ENCODE results near the gene CHCHD6. TPM values are rescaled to one million over a fixed set of nuclear protein-coding genes. Genes with fewer than 3 reads are reported as not detected.
A peak's percentile ranks its signal among the peaks of the same experiment; 100 is the strongest.

CHCHD6 gene, protein sequence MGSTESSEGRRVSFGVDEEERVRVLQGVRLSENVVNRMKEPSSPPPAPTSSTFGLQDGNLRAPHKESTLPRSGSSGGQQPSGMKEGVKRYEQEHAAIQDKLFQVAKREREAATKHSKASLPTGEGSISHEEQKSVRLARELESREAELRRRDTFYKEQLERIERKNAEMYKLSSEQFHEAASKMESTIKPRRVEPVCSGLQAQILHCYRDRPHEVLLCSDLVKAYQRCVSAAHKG
- total RNA-seq, result 10 to 100 TPM; 16.6 to 21.2 TPM

DNA sequence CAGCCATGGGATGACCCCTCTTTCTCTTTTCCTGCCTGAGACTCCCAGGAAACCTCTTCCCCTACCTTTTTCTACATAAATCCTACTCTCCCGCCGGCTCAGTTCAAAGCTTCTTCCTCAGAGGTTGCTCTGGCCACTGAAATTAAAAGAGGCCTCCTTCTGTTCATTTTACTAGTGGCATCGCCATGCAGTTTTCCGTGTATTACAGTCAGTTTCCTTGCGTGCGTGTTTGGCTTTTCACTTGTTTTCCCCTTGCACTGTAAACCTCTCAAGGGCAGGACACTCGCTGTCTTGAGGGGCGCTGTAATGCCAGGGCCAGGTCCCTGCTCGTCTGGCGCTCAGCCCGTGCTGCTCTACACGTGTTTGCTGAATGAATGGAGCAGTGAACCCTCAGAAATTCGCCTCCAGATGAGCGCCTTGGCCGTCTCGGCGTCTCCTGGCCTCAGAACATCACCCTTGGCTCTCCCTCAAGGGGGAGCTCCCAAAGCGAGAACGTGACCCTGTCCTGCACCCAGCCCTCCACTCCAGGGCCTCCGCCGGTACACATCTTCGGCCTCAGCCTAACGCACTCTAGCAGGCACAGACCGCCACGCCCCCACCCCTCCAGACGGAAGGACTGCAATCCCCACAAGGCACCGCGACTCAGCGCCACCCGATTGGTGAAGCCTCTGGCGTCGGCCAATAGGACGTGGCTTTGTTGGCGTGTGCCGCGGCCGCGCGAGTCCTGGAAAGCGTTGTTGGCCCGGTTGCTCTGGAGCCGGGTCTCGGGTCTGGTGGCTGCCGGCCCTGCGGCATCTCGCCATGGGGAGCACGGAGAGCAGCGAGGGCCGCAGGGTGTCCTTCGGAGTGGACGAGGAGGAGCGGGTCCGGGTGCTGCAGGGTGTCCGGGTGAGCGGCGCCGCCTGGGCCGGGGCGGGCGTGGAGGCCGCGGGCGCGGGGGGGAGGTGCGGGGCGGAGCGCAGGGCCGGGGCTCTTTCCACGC, at the start of gene CHCHD6:
Gene CHCHD6, plus strand, starts transcription at position 729 of the 982 bp plus-strand sequence. Its CDS starts 73 bp downstream, at position 802.
- H3K4me3 Mint-ChIP-seq, result peak within 1 kb of the TSS; percentile 83
- H3K27me3 Mint-ChIP-seq, result peaks cover 17% of the 10 kb centered on the region
- H3K9me3 Mint-ChIP-seq, result no peaks in the 10 kb centered on the region
- ATAC-seq (peak; percentile 98), DNase-seq (peak; percentile 97)
- peaks cover 9% of the 10 kb centered on the region for H3K36me3 Mint-ChIP-seq (ENCODE audit: low read depth)
- intact Hi-C loops (cut with micrococcal nuclease), result no loop called here
- POLR2A ChIA-PET, result no interaction called here
- H3K27ac Mint-ChIP-seq, result peak within 1 kb of the TSS; percentile 80
- TF ChIP-seq, protein P1, sequence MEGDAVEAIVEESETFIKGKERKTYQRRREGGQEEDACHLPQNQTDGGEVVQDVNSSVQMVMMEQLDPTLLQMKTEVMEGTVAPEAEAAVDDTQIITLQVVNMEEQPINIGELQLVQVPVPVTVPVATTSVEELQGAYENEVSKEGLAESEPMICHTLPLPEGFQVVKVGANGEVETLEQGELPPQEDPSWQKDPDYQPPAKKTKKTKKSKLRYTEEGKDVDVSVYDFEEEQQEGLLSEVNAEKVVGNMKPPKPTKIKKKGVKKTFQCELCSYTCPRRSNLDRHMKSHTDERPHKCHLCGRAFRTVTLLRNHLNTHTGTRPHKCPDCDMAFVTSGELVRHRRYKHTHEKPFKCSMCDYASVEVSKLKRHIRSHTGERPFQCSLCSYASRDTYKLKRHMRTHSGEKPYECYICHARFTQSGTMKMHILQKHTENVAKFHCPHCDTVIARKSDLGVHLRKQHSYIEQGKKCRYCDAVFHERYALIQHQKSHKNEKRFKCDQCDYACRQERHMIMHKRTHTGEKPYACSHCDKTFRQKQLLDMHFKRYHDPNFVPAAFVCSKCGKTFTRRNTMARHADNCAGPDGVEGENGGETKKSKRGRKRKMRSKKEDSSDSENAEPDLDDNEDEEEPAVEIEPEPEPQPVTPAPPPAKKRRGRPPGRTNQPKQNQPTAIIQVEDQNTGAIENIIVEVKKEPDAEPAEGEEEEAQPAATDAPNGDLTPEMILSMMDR (IDR thresholded peaks at IDR 0.05), result no peak
- peaks cover 21% of the 10 kb centered on the region for H3K4me1 Mint-ChIP-seq (ENCODE audit: low read depth)
- CTCF ChIA-PET, result interaction anchor here (0.7 to 1.3 kb wide), 4 partner anchors 24 to 279 kb away, joined by 3 to 5 read pairs (median 3); partner anchors contain the start of gene PLXNA1

DNA sequence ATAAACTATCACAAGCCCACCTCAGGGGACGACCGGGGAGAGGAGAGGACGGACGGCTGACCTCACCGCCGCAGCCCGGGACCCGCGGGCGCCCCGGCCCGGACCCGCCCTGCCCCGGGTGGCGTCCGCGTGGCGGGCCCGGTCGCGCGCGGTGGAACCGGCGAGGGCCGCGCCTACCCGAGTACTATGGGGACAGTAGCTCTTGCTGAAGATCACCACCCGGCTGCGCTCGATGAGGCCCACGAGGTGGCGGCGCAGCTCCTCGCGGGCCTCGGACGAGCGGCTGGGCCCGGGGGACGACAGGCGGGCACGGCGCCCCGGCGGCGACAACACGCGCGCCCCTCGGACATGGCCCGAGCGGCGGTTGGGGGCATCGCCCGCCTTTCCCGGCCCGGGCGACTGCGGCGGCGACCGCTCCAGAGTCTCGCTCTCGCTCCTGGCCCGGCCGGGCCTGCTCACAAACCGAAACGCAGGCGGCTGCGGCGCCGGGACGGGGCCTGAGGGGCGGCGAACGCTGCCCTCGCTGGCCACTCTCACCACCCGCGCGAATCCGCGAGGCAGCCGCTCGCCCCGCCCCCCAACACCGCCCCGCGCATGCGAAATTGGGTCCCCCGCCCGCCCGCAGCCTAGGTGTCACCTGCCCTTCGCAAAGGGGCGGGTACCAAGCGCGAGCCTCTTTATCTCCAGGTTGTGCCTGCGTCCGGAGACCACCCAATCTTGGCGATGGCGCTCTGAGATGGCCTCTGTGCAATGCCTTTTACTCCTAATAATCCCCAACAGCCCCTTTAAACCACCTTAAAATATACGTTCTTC, 49.3 kb upstream of the CHCHD6 start, which contains the start of gene TXNRD3:
Gene TXNRD3, minus strand, starts transcription at position 554 of the 813 bp plus-strand sequence.
- CTCF ChIA-PET, result interaction anchor here (1.9 to 3.0 kb wide), 2 partner anchors 24 to 132 kb away, joined by 8 to 12 read pairs; no protein-coding TSS in a partner anchor
- Mint-ChIP-seq H3K4me3 (peak within 1 kb of the TSS; percentile 78), H3K27me3 (peaks cover 2% of the 10 kb centered on the region), H3K4me1 (ENCODE audit: low read depth) (peaks cover 2% of the 10 kb centered on the region), H3K27ac (peak within 1 kb of the TSS; percentile 74), H3K9me3 (no peaks in the 10 kb centered on the region), H3K36me3 (ENCODE audit: low read depth) (no peaks in the 10 kb centered on the region)
- ATAC-seq (peak; percentile 92), DNase-seq (peak; percentile 82)
- intact Hi-C loops (cut with micrococcal nuclease), result no loop called here
- TF ChIP-seq, protein P1 (IDR thresholded peaks at IDR 0.05), result no peak
- POLR2A ChIA-PET, result interaction anchor here (0.6 to 0.9 kb wide), 2 partner anchors 50 to 515 kb away, joined by 3 read pairs; no protein-coding TSS in a partner anchor

DNA sequence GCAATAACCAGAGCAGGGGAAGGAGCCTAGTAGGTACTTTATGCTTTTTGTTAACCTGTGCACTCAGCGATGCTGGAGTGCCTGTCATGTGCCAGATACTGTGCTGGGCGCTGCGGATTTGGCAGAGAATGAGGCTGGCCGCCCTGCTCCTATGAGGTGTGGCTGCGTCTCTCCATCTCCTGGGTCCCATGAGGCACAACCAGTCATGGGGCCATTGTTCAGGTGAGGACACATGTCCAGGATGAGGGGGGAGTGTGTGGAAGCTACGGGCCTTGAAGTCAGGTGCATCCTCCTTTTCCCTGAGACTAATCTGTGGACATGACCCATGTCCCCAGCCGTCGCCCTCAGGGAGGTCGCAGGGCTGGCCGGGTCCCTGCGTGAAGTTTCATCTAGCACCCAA, 48.2 kb upstream of the CHCHD6 start:
- ATAC-seq (no peak), DNase-seq (no peak)
- H3K27me3 Mint-ChIP-seq, result peaks cover 2% of the 10 kb centered on the region
- TF ChIP-seq, protein P1 (IDR thresholded peaks at IDR 0.05), result no peak
- no peaks in the 10 kb centered on the region for H3K36me3 Mint-ChIP-seq (ENCODE audit: low read depth)
- ChIA-PET CTCF (interaction anchor here (3.0 kb wide), 1 partner anchor 23 kb away, joined by 12 read pairs; no protein-coding TSS in a partner anchor), POLR2A (no interaction called here)
- intact Hi-C loops (cut with micrococcal nuclease), result no loop called here
- H3K4me1 Mint-ChIP-seq (ENCODE audit: low read depth), result peaks cover 2% of the 10 kb centered on the region
- H3K9me3 Mint-ChIP-seq, result no peaks in the 10 kb centered on the region
- peak overlapping the region; percentile 74 for H3K4me3 Mint-ChIP-seq
- no peak overlapping the region for H3K27ac Mint-ChIP-seq

DNA sequence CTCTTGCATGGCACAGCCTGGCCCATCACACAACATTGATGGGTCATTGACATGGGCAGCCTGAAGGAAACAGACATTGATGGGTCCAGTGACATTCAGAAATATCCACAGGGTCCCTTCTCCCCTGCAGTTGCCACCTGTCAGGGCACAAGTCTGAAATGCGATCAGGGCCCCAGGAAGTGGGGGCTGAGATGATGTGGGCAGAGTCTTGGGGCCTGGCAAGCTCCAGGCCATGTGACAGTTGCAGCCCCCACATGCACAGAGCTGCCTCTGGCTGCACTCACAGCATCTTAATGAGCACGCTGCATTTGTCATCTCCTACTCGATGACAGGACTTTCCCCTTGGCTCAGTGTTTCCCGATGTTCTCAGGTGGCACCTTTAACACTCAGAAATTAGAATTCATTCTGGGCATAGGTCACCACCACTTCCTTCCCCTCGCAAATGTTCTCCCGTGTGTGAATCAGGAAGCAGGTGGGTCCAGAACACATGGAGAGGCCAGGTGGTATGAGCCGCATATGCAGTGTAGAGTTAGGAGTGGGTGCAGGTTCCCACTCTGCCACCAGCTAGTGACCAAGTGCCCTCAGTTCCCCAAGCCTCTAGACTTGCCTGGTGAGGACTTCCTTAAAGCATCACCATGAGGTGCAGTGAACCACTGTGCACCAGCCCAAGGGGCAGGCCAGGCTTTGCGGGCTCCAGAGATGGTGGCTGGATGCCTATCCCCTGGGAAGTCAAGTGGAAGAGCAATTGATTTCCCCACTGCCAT, 47.5 kb upstream of the CHCHD6 start:
- no peaks in the 10 kb centered on the region for H3K36me3 Mint-ChIP-seq (ENCODE audit: low read depth)
- no peaks in the 10 kb centered on the region for H3K9me3 Mint-ChIP-seq
- intact Hi-C loops (cut with micrococcal nuclease), result no loop called here
- no peak overlapping the region for H3K27ac Mint-ChIP-seq
- ATAC-seq (no peak), DNase-seq (no peak)
- peaks cover 2% of the 10 kb centered on the region for H3K27me3 Mint-ChIP-seq
- CTCF ChIA-PET, result interaction anchor here (1.2 to 3.0 kb wide), 2 partner anchors 23 to 918 kb away, joined by 4 to 12 read pairs; no protein-coding TSS in a partner anchor
- POLR2A ChIA-PET, result no interaction called here
- TF ChIP-seq, protein P1 (IDR thresholded peaks at IDR 0.05), result no peak
- peaks cover 2% of the 10 kb centered on the region for H3K4me1 Mint-ChIP-seq (ENCODE audit: low read depth)
- H3K4me3 Mint-ChIP-seq, result no peak overlapping the region

Measured in activated CD8-positive, alpha-beta T cell treated with anti-CD3 and anti-CD28 coated beads for 36 hours (primary cell).